Mucosa of stomach (tissue), 1 donor: ENCODE results near the gene FAM3A.
A peak's percentile ranks its signal among the peaks of the same experiment; 100 is the strongest.

Source experiments
- H3K27me3 ChIP-seq: one replicate; pipeline ENCODE4 v1.7.0; 2013; ENCODE audit warnings: mild to moderate bottlenecking, low read length; ENCODE audit not compliant: control insufficient read depth, insufficient read depth
- H3K36me3 ChIP-seq: one replicate; pipeline ENCODE4 v1.7.0; 2013; ENCODE audit warnings: low read length; ENCODE audit not compliant: control insufficient read depth, insufficient read depth
- H3K4me1 ChIP-seq: one replicate; pipeline ENCODE4 v1.7.0; 2013; ENCODE audit warnings: mild to moderate bottlenecking, low read length; ENCODE audit not compliant: control insufficient read depth, insufficient read depth
- H3K4me3 ChIP-seq: one replicate; pipeline ENCODE4 v1.7.0; 2013; ENCODE audit warnings: low read length
- H3K9ac ChIP-seq: one replicate; pipeline ENCODE4 v1.7.0; 2013; ENCODE audit warnings: mild to moderate bottlenecking, low read length, moderate library complexity
- H3K9me3 ChIP-seq: one replicate; pipeline ENCODE4 v1.7.0; 2013; ENCODE audit warnings: mild to moderate bottlenecking, low read length, moderate library complexity; ENCODE audit not compliant: control insufficient read depth
- donor health status: Pancreatic carcinoma.

The FAM3A gene

DNA sequence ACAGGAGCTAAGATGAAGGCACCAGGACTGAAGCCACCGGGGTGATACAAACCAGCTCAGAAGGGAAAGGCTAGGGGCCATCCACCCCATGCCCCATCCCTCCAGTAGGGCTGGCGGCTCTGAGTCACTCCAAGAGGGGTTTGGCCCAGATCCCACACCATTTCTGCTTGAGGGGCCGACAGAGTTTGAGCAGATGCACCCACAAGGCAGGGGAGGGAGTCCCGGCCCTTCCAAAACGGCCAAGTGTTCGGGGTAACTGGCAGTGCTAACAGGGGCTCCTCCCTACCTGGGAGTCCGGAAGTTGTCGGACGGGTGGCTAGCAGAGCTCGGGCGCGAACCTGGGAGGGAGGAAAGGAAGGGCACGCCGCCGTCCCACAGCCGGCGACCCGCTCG lies 26.0 kb downstream of the FAM3A start:
- H3K27me3 ChIP-seq = no peaks in the 10 kb centered on the region
- no peaks in the 10 kb centered on the region for H3K9me3 ChIP-seq
- peak overlapping the region; percentile 31 for H3K4me3 ChIP-seq
- H3K4me1 ChIP-seq = peaks cover 13% of the 10 kb centered on the region
- peak overlapping the region; percentile 65 for H3K9ac ChIP-seq
- H3K36me3 ChIP-seq = no peaks in the 10 kb centered on the region

DNA sequence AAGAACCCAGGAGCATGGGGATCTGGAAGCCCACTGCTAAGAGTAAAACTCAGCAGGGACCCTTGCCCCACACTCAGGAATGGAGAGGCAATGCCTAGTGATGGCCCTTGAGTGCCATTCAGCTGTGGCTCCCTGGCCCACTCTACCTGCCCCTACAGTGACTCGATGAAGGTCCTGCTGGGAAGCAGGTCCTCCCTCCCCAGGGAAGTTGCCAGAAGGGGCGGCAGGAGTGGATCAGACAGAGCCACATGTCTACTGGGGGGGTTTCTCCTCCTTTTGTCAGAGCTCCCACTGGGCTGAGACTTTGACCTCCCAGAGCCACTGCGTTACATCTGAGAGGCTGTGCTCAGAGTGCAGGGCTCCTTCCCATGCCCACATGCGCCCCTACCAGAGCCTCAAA lies 26.9 kb downstream of the FAM3A start:
- Histone ChIP-seq H3K4me1 (peaks cover 21% of the 10 kb centered on the region), H3K27me3 (no peaks in the 10 kb centered on the region), H3K9ac (peak overlapping the region; percentile 65), H3K9me3 (no peaks in the 10 kb centered on the region), H3K36me3 (no peaks in the 10 kb centered on the region), H3K4me3 (no peak overlapping the region)

DNA sequence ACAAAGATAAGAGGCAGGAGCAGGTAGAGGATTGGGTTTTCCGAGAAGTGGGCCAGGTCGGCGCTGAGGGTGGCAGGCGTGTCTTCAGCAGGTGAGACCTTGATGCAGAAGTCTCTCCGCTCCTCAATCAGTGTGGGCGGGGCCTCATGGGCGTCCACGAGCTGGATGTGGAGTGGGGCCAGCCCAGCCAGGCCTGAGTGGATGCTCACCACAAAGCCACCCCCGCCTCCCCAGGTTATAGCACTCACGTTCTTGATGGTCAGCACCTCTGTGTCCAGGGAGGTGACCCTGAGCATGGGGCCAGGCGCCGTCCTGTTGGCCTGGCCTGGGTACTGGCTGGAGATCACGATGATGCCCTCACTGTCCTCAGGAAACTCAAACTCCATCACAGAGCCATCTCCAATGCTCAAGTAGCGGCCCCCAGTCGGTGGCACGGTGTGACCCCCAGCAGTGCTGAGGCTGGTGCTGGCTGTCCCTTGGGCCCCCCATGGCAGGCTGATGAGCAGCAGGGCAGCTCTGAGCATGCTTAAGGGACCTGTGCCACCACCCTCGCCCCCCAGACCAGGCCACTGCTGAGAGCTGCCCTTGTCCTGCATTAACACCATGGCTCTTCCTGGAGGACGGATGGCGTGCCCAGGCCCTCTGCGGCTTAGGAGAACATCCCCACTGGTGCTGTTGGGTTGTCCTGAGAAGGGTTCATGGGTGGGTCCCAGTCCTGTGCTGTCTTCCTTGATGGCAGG lies 27.5 kb downstream of the FAM3A start:
- no peaks in the 10 kb centered on the region for H3K27me3 ChIP-seq
- H3K4me3 ChIP-seq = no peak overlapping the region
- no peaks in the 10 kb centered on the region for H3K36me3 ChIP-seq
- H3K9ac ChIP-seq = no peak overlapping the region
- H3K4me1 ChIP-seq = peaks cover 24% of the 10 kb centered on the region
- no peaks in the 10 kb centered on the region for H3K9me3 ChIP-seq

DNA sequence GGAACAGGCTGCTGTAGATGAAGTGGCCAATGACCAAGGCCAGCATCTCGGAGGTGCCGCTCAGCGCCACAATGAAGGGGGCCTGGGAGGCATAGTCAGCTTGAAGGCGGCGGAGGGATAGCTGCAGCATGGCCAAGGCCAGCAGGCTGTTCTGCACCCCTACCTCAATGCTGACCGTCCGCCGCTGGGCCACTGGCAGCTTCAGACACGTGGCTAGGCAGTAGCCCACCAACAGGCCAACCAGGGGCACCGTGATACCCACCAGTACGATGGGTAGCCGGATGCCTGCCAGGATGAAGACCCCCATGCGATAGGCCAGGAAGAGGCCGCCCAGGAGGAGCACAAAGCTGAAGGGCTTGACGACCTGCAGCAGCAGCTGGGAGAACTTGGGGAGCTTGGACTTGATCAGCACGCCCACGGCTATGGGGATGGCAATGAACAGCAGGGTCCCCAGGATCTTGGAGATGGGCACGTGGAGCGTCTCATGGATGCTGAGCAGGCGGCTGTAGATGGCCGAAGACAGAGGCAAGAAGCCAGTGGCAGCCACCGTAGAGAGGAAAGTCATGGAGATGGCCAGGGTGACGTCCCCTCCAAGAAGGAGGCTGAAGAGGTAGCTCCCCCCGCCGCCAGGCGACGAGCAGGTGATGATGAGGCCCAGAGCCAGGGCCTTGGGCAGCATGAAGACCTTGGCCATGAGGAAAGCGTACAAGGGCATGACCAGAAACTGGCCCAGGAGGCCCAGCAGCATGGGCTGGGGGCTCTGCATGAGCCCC lies 28.3 kb downstream of the FAM3A start:
- Histone ChIP-seq H3K9ac (no peak overlapping the region), H3K9me3 (no peaks in the 10 kb centered on the region), H3K4me1 (peaks cover 24% of the 10 kb centered on the region), H3K36me3 (no peaks in the 10 kb centered on the region), H3K27me3 (no peaks in the 10 kb centered on the region), H3K4me3 (no peak overlapping the region)

DNA sequence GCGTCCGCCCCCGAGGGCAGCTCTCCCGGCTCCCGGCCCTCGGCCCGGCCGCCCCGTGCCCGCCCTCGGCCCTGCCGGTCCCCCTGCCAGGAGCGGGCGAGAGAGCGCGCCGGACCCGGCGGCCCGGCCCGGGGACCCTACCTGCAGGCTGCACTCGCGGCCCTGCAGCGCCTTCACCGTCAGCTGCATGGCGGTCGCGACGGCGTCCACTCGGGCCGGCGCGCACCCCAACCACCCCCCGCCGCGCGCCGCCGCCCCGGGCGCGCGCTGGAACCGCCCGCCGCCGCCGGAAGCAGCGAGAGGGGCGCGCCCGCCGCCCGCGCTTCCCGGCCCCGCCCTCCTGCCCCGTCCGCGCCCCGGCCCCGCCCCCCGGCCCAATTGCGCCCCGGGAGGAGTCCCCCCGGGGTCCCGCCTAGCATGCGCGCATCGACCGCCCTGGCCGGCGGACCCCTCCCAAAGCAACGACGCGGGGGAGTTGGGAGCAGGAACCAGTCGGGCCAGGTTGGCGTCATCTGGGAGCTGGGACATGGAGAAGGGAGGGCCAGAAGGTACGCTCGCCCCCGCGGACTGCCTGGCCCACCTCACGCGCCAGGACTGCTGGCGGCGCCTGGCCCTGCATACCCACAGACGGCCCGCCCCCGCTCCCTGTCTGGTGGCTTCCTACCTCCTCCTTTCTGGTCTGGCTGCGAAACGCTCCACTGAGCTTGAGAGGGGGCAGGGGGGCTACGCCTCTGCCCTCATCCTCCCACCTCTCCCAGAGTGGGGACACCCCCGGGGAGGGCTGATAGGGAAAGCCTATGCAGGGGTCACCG lies 29.4 kb downstream of the FAM3A start, which contains the start of gene UBL4A:
TSS of gene UBL4A (minus strand) at position 220 of the 812 bp plus-strand sequence. CDS start at position 189, 31 bp downstream.
- Histone ChIP-seq H3K4me1 (peaks cover 24% of the 10 kb centered on the region), H3K36me3 (no peaks in the 10 kb centered on the region), H3K9ac (peak within 1 kb of the TSS; percentile 59), H3K4me3 (peak within 1 kb of the TSS; percentile 36), H3K27me3 (no peaks in the 10 kb centered on the region), H3K9me3 (no peaks in the 10 kb centered on the region)

DNA sequence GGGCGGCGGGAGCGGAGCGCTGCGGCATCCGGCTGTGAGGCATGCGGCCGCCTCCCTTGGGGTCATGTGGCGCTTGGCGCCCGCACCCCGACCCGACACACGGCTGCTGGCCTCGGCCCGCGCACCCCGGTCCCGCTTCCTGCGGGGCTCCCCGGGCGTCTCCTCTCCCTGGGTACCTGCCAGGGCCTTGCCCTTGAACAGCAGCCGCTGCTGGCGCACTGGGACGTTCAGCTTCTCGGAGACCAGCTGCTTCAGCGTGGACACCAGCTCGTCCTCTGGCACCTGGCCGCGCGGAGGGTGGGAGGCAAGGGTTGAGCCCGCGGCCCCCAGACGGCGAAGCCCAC lies 30.0 kb downstream of the FAM3A start:
- peak overlapping the region; percentile 59 for H3K9ac ChIP-seq
- H3K4me3 ChIP-seq = peak overlapping the region; percentile 36
- H3K9me3 ChIP-seq = no peaks in the 10 kb centered on the region
- peaks cover 24% of the 10 kb centered on the region for H3K4me1 ChIP-seq
- H3K36me3 ChIP-seq = no peaks in the 10 kb centered on the region
- H3K27me3 ChIP-seq = no peaks in the 10 kb centered on the region

DNA sequence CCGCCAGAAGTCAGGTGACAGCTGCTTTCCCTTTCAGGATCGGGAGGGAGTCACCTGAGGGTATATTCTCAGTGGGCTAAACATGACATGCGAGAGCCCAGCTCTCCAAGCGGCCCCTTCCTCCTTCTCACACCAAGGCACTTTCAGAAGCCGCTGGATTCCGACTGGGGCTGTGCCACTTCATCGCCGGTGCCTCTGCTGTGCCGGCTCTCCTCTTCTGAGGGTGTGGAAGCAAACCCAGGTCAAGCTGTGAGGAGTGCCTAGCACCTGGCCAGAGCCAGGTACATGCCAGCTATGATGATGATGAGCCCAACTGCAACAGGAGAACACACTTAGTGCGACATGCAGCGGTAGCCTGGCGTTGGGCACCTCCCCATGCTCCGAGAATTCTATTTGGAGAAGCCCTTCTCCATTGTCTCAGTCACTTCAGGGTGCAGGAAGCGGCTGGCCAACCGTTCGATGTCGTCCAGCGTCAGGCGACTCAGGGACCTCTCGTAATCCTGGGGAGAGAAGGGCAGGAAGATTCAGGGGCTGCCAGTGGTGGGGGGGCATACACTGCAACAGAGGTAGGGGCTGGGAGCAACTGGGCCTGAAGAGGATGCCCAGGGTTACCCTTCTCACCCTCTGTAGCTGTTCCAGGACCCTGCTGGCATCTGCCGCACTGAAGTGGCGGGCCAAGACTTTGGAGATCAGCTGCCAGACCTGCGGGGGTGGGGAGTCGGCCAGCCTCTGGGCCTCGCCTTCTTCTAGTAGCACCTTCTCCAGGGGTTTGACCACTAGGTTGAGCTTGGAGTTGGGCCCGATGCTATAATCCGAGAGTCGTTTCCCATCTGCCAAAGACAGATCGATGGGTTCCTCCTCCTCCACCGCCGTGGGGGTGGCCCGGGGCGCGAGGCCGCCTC lies 30.6 kb downstream of the FAM3A start:
- peak overlapping the region; percentile 36 for H3K4me3 ChIP-seq
- H3K9ac ChIP-seq = peak overlapping the region; percentile 59
- H3K27me3 ChIP-seq = no peaks in the 10 kb centered on the region

DNA sequence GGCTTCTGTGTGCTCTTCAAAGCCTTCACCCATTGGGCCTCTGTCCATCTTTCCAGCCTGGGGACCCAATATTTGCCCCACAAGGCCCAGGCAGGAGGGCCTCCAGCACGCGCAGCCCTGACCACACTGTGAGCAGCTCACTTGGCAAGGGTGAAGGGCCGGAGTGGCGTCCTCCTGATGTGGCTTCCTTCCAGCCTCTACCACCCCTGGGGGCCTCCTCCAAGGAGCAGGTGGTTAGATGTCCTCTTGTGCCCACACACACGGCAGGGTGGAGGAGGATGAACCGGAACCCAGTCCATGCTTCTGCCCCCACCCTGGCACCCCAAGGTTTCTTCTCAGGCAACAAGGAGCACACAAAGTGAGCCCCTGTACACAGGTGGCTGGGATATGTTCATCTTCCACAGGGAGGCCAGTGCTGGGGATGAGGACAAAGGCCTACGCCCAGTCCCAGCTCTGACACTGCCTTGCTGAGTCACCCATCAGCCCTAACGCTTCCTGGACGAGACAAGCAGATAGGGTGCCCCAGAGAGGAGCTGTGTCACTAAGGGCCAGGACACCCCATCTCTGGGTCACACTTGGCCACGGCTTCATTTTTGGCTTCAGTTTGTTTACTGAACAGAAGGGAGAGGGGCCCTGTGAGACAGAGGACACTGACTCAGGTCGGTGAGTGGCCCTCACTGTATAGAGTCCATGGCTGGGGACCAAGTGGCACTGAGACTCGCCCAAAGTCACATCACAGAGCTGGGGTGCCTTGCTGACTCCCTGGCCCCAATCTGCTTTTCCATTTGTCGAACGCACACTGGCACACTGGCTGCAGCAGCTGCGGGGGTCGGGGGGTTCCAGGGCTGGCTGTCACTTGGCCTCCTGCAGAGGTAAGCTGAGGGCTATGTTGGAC lies 31.5 kb downstream of the FAM3A start:
- H3K9ac ChIP-seq = no peak overlapping the region
- H3K27me3 ChIP-seq = no peaks in the 10 kb centered on the region
- peaks cover 25% of the 10 kb centered on the region for H3K4me1 ChIP-seq
- no peak overlapping the region for H3K4me3 ChIP-seq
- H3K9me3 ChIP-seq = no peaks in the 10 kb centered on the region
- H3K36me3 ChIP-seq = no peaks in the 10 kb centered on the region

More for the DNA sequence above, 30.6 kb downstream of the FAM3A start:
- Histone ChIP-seq H3K4me1 (peaks cover 24% of the 10 kb centered on the region), H3K9me3 (no peaks in the 10 kb centered on the region), H3K36me3 (no peaks in the 10 kb centered on the region)

DNA sequence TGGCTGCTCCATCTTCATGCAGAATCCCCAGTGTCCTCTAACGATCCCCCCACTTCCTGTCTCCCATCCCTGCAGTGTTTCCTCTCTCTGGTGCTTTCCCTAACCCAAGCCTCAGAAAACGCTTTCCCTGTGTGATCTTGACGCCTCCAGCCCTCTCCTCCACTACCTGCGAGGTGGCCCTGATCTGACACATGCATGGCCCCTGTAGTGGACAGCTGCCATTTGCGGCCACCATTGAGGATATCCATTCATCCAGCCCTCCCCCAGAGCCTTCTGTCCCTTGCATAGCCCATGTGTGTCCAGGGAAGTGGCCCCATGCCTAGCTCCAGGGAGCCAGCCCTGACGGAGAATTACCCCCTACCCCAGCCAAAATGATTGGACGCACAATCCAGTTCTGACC lies 32.7 kb downstream of the FAM3A start:
- H3K9ac ChIP-seq = no peak overlapping the region
- no peak overlapping the region for H3K4me3 ChIP-seq
- no peaks in the 10 kb centered on the region for H3K36me3 ChIP-seq
- no peaks in the 10 kb centered on the region for H3K27me3 ChIP-seq
- H3K9me3 ChIP-seq = no peaks in the 10 kb centered on the region
- H3K4me1 ChIP-seq = peaks cover 23% of the 10 kb centered on the region

DNA sequence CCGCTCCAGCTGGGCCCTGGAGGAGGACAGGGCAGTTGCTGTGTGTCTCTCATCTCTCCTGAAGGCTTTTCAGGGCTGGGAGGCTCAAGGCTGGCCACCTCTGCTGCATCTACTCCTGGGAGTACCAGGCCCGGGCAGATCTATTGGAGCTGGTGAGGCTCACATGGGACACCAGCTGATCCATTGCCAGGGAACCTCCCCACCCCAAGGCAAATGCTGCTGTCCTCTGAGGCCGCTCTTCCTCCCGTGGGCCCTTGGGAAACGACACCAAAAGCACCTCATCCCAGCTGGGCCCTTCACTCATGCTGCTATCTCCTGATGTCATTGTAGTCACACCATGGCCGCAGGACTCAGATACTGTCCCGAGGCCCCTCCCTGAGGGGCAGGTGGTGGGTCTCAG lies 33.2 kb downstream of the FAM3A start:
- Histone ChIP-seq H3K4me1 (peaks cover 25% of the 10 kb centered on the region), H3K9ac (no peak overlapping the region), H3K36me3 (no peaks in the 10 kb centered on the region), H3K9me3 (no peaks in the 10 kb centered on the region), H3K4me3 (no peak overlapping the region), H3K27me3 (no peaks in the 10 kb centered on the region)
